Measurements from ENCODE around the gene GRIN3B.

The GRIN3B gene

GRCh38 chr19:964116-964520 lies 36.1 kb upstream of the GRIN3B start:
- no peak for DNase-seq (ENCODE audit: low read depth, low spot score)

- DNase-seq (ENCODE audit: low read depth, low spot score) = no peak
Observed at GRCh38 chr19:964761-965694, 35.2 kb upstream of the GRIN3B start.

GRCh38 chr19:966485-967088 lies 33.6 kb upstream of the GRIN3B start:
- no peak for DNase-seq (ENCODE audit: low read depth, low spot score)

- no peak for DNase-seq (ENCODE audit: low read depth, low spot score)
Observed at GRCh38 chr19:970695-971094, 29.5 kb upstream of the GRIN3B start.

- no peak for DNase-seq (ENCODE audit: low read depth, low spot score)
Observed at GRCh38 chr19:971795-972194, 28.4 kb upstream of the GRIN3B start.

GRCh38 chr19:972281-972680 lies 27.9 kb upstream of the GRIN3B start:
- no peak for DNase-seq (ENCODE audit: low read depth, low spot score)

GRCh38 chr19:973726-974563 lies 26.3 kb upstream of the GRIN3B start:
- DNase-seq (ENCODE audit: low read depth, low spot score) = no peak

GRCh38 chr19:974564-975257 lies 25.5 kb upstream of the GRIN3B start:
- no peak for DNase-seq (ENCODE audit: low read depth, low spot score)

- no peak for DNase-seq (ENCODE audit: low read depth, low spot score)
Observed at GRCh38 chr19:976476-976875, 23.7 kb upstream of the GRIN3B start.

- no peak for DNase-seq (ENCODE audit: low read depth, low spot score)
Observed at GRCh38 chr19:977058-977464, 23.2 kb upstream of the GRIN3B start.

GRCh38 chr19:979318-979741 lies 20.9 kb upstream of the GRIN3B start:
- no peak for DNase-seq (ENCODE audit: low read depth, low spot score)

GRCh38 chr19:980133-980998 lies 19.9 kb upstream of the GRIN3B start:
- no peak for DNase-seq (ENCODE audit: low read depth, low spot score)

GRCh38 chr19:982567-983170 lies 17.6 kb upstream of the GRIN3B start:
- DNase-seq (ENCODE audit: low read depth, low spot score) = peak; percentile 48

GRCh38 chr19:984165-984967 lies 15.9 kb upstream of the GRIN3B start, which contains the start of gene WDR18:
TSS of gene WDR18 (plus strand) at chr19:984345. CDS start at chr19:984354, 9 bp downstream.
- DNase-seq (ENCODE audit: low read depth, low spot score) = peak; percentile 89

GRCh38 chr19:986083-986482 lies 14.1 kb upstream of the GRIN3B start:
- DNase-seq (ENCODE audit: low read depth, low spot score) = no peak

- no peak for DNase-seq (ENCODE audit: low read depth, low spot score)
Observed at GRCh38 chr19:988081-988480, 12.1 kb upstream of the GRIN3B start.

GRCh38 chr19:988510-988909 lies 11.7 kb upstream of the GRIN3B start:
- DNase-seq (ENCODE audit: low read depth, low spot score) = no peak

- no peak for DNase-seq (ENCODE audit: low read depth, low spot score)
Observed at GRCh38 chr19:989381-990081, 10.7 kb upstream of the GRIN3B start.

Data from activated CD4-positive, CD25-positive, alpha-beta regulatory T cell treated with anti-CD3 and anti-CD28 coated beads, Interleukin-2, amount 50 U/mL, for 16 hours (primary cell).